Astrocyte (in vitro differentiated cells and primary cell): ENCODE measurements around the gene DNAJB6. TPM values are rescaled to one million over a fixed set of nuclear protein-coding genes. Genes with fewer than 3 reads are reported as not detected.

ENCODE experiments used
- DNase-seq: peaks from one replicate; pipeline ENCODE4 v3.0.0-alpha.2; 2010; ENCODE audit warnings: low read depth
- FAIRE-seq: peaks from 2 replicates; lab custom pipeline; 2011; peaks lifted over from hg19 to GRCh38; lab: Jason Lieb, UNC
- H2AFZ ChIP-seq: 2 replicates; pipeline ENCODE4 v1.6.0; 2012; ENCODE audit warnings: low read depth, low read length, inconsistent platforms
- H3K27ac ChIP-seq: 2 replicates; pipeline ENCODE4 v1.5.1; 2011; ENCODE audit warnings: low read depth, low read length, inconsistent platforms
- H3K27me3 ChIP-seq: 2 replicates; pipeline ENCODE4 v1.6.0; 2011; ENCODE audit warnings: low read length, inconsistent platforms; ENCODE audit not compliant: insufficient read depth
- H3K36me3 ChIP-seq: 2 replicates; pipeline ENCODE4 v1.5.1; 2011; ENCODE audit warnings: low read length, inconsistent platforms; ENCODE audit not compliant: insufficient read depth
- H3K4me1 ChIP-seq: 2 replicates; pipeline ENCODE4 v1.5.1; 2011; ENCODE audit warnings: low read length, inconsistent platforms; ENCODE audit not compliant: insufficient read depth
- H3K4me2 ChIP-seq: 2 replicates; pipeline ENCODE4 v1.6.0; 2012; ENCODE audit warnings: low read length, inconsistent platforms
- H3K4me3 ChIP-seq: 2 replicates; pipeline ENCODE4 v1.5.1; 2011; ENCODE audit warnings: low read depth, mild to moderate bottlenecking, low read length, inconsistent platforms; ENCODE audit not compliant: insufficient read depth
- H3K79me2 ChIP-seq: 2 replicates; pipeline ENCODE4 v1.6.0; 2012; ENCODE audit warnings: mild to moderate bottlenecking, low read length, inconsistent platforms; ENCODE audit not compliant: insufficient read depth
- H3K9ac ChIP-seq: 2 replicates; pipeline ENCODE4 v1.6.0; 2012; ENCODE audit warnings: mild to moderate bottlenecking, low read length, inconsistent platforms
- H3K9me3 ChIP-seq: 2 replicates; pipeline ENCODE4 v1.5.1; 2012; ENCODE audit warnings: low read depth, mild to moderate bottlenecking, low read length, inconsistent platforms; ENCODE audit not compliant: insufficient read depth
- H4K20me1 ChIP-seq: 2 replicates; pipeline ENCODE4 v1.6.0; 2012; ENCODE audit warnings: low read length, inconsistent platforms; ENCODE audit not compliant: insufficient read depth
- H3K27ac Mint-ChIP-seq: one replicate; pipeline ENCODE4 v1.8.0; 2021; ENCODE audit warnings: mild to moderate bottlenecking, mixed read lengths; ENCODE audit not compliant: unreplicated experiment
- H3K27me3 Mint-ChIP-seq: one replicate; pipeline ENCODE4 v1.8.0; 2021; ENCODE audit warnings: low read depth, mixed read lengths; ENCODE audit not compliant: unreplicated experiment
- H3K36me3 Mint-ChIP-seq: one replicate; pipeline ENCODE4 v1.8.0; 2021; ENCODE audit warnings: low read depth, mixed read lengths; ENCODE audit not compliant: unreplicated experiment
- H3K4me1 Mint-ChIP-seq: one replicate; pipeline ENCODE4 v1.8.0; 2021; ENCODE audit warnings: low read depth, mixed read lengths; ENCODE audit not compliant: unreplicated experiment
- H3K4me3 Mint-ChIP-seq: one replicate; pipeline ENCODE4 v1.8.0; 2021; ENCODE audit warnings: mild to moderate bottlenecking, moderate library complexity, mixed read lengths; ENCODE audit not compliant: unreplicated experiment
- H3K9me3 Mint-ChIP-seq: one replicate; pipeline ENCODE4 v1.8.0; 2021; ENCODE audit warnings: mild to moderate bottlenecking, mixed read lengths; ENCODE audit not compliant: unreplicated experiment
- EZH2 ChIP-seq: IDR thresholded peaks from 2 replicates; pipeline ENCODE4 v1.6.1; 2012; ENCODE audit warnings: mild to moderate bottlenecking, low read length, inconsistent platforms; ENCODE audit not compliant: insufficient read depth
- total RNA-seq: library from RNA; stranded (reverse); gene quantifications from 2 replicates; pipeline ENCODE4 v1.2.1, GENCODE V29; 2021
- TF ChIP-seq, protein P1 (sequence below): IDR thresholded peaks from 2 replicates; pipeline ENCODE4 v1.5.1; 2011; ENCODE audit warnings: low read depth, mild to moderate bottlenecking, inconsistent platforms, low read length, moderate library complexity; ENCODE audit not compliant: insufficient read depth

Gene DNAJB6
- total RNA-seq, 1 donor from 2014 or later = 179 TPM

DNA sequence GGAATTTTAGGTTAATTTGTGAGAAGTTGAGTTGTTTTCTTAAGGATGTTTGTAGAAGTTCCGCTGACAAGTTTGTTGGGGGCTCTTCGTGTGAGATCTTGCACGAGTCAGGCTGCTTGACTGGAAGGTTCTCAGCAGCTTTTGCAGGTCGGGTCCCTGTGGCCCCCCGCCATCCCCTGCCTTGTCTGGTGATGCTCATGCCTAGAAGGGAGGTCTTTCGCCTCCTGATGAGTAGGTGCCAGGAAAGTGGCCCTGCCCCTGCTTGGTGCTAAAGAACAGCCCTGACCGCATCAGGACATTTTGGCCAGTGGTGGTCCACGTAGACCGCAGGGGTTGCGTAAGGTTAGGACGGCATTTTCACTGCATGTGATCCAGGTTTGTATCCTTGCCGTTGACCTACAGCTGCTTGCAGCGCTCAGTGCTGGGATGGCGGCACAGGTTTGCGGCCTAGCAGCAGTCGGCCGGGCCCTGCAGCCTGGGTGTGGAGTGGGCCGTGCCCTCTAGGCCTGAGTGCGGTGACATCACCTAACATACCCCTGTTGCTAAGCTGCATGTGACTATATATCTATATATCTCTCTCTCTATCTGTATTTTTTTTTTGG lies 62.4 kb downstream of the DNAJB6 start:
- peak overlapping the region; percentile 35 for H3K27ac ChIP-seq
- Mint-ChIP-seq H3K36me3 (peaks cover 18% of the 10 kb centered on the region), H3K27ac (peak overlapping the region; percentile 94), H3K27me3 (no peaks in the 10 kb centered on the region), H3K4me1 (peaks cover 35% of the 10 kb centered on the region), H3K4me3 (no peak overlapping the region), H3K9me3 (peaks cover 2% of the 10 kb centered on the region)
- FAIRE-seq (no peak), DNase-seq (no peak)
- H3K4me2 ChIP-seq = no peak overlapping the region
- no peak overlapping the region for H3K9ac ChIP-seq
- H3K27me3 ChIP-seq = no peaks in the 10 kb centered on the region
- H3K79me2 ChIP-seq = peaks cover 75% of the 10 kb centered on the region
- TF ChIP-seq, protein P1, sequence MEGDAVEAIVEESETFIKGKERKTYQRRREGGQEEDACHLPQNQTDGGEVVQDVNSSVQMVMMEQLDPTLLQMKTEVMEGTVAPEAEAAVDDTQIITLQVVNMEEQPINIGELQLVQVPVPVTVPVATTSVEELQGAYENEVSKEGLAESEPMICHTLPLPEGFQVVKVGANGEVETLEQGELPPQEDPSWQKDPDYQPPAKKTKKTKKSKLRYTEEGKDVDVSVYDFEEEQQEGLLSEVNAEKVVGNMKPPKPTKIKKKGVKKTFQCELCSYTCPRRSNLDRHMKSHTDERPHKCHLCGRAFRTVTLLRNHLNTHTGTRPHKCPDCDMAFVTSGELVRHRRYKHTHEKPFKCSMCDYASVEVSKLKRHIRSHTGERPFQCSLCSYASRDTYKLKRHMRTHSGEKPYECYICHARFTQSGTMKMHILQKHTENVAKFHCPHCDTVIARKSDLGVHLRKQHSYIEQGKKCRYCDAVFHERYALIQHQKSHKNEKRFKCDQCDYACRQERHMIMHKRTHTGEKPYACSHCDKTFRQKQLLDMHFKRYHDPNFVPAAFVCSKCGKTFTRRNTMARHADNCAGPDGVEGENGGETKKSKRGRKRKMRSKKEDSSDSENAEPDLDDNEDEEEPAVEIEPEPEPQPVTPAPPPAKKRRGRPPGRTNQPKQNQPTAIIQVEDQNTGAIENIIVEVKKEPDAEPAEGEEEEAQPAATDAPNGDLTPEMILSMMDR = no peak
- TF ChIP-seq EZH2 = no peak
- H2AFZ ChIP-seq = no peak overlapping the region
- H3K4me1 ChIP-seq = peaks cover 23% of the 10 kb centered on the region
- no peaks in the 10 kb centered on the region for H3K9me3 ChIP-seq
- peaks cover 81% of the 10 kb centered on the region for H4K20me1 ChIP-seq
- peaks cover 8% of the 10 kb centered on the region for H3K36me3 ChIP-seq
- no peak overlapping the region for H3K4me3 ChIP-seq

DNA sequence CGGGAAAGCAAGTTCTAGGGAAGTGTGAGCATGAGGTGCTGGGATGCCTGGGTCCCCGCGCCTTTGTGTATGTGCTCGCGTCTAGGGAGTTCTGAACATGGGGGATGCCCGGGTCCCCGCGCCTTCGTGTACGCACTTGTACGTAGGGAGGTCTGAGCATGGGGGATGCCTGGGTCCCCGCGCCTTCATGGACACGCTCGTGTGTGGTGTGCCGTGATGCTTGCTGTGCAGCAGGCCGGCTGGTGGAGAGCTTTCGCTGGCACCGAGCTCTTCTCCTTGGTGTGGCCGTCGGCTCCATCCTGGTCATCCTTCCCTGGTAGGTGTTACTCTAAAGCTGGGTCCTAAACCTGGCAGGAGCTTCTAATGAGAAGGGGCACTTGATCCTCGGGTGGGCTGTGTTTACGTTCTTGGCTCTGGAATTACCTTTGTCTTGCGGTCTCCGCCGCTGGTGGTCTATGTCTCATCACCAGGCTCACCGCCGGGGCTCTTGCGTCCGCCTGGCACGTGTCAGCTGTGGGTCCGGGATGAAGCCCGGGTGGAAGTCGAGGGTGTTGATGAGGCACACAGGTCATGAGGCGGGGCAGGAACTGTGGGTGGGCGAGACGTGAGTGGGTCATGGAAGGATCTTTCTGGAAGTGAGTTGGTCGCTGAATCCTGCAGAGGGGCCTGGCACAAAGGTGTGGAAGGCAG lies 63.5 kb downstream of the DNAJB6 start:
- Mint-ChIP-seq H3K36me3 (peaks cover 16% of the 10 kb centered on the region), H3K27ac (no peak overlapping the region)
- FAIRE-seq = no peak

More for the DNA sequence above, 63.5 kb downstream of the DNAJB6 start:
- Histone ChIP-seq H3K4me2 (no peak overlapping the region), H4K20me1 (peaks cover 81% of the 10 kb centered on the region), H3K27me3 (no peaks in the 10 kb centered on the region), H3K79me2 (peaks cover 64% of the 10 kb centered on the region), H3K27ac (no peak overlapping the region), H3K4me1 (peaks cover 31% of the 10 kb centered on the region), H3K36me3 (peaks cover 8% of the 10 kb centered on the region), H3K4me3 (no peak overlapping the region), H3K9ac (no peak overlapping the region), H2AFZ (no peak overlapping the region), H3K9me3 (no peaks in the 10 kb centered on the region)
- no peak for DNase-seq
- TF ChIP-seq, protein P1 = no peak
- no peak for TF ChIP-seq EZH2
- no peaks in the 10 kb centered on the region for H3K27me3 Mint-ChIP-seq
- H3K4me3 Mint-ChIP-seq = no peak overlapping the region
- H3K9me3 Mint-ChIP-seq = peaks cover 2% of the 10 kb centered on the region
- H3K4me1 Mint-ChIP-seq = peaks cover 36% of the 10 kb centered on the region
